Measurements from ENCODE around the gene ACER3. TPM values are rescaled to one million over a fixed set of nuclear protein-coding genes. Genes with fewer than 3 reads are reported as not detected.
"Not testable (repeated sequence)": the region's sequence is repeated elsewhere in the genome, so short reads cannot be mapped to it uniquely, and the experiment has no call there.

Gene ACER3
- total RNA-seq, 1 experiment from 2014 or later: 31.0 TPM

DNA sequence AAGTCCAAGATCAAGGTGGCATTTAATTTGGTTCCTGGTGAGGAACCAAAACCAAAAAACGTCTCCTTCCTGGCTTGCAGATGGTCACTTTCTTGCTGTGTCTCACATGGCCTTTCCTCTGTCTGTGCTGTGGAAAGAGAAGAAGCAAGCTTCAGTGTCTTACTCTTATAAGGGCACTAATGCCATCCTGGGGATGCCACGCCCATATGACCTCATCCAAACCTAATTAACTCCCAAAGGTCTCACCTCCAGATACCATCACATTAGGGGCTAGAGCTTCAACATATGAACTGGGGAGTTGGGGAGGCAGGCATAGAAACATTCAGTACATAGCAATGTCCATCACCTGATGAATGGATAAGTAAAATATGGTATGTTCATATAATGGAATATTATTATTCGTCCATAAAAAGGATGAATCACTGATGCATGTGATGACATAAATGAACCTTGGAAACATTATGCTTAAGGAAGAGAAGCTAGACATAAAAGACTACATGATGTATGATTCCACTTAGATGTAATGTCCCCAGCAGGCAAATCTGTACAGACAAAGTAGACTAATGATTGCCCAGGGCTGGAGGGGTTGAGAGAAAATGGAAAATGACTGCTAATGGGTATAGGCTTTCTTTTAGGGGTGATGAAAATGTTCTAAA, 94.9 kb downstream of the ACER3 start:
- CTCF ChIA-PET: no interaction called here
- Histone ChIP-seq H3K4me1 (ENCODE audit: insufficient read depth, low read length, poor library complexity, severe bottlenecking) (no peaks in the 10 kb centered on the region), H3K9me3 (ENCODE audit: low read depth, low read length, poor library complexity, severe bottlenecking) (no peaks in the 10 kb centered on the region), H3K27ac (ENCODE audit: low read depth, low read length, poor library complexity, severe bottlenecking) (no peak overlapping the region), H3K4me3 (ENCODE audit: low read depth, low read length, poor library complexity, severe bottlenecking) (no peak overlapping the region), H3K36me3 (ENCODE audit: insufficient read depth, low read length, poor library complexity, severe bottlenecking) (no peaks in the 10 kb centered on the region), H3K27me3 (replicated peaks; ENCODE audit: insufficient read depth, low read depth, low read length, poor library complexity) (no peaks in the 10 kb centered on the region)
- BruUV-seq (replicated peaks): no TSS peak
- TF ChIP-seq CTCF (conservative IDR thresholded peaks at IDR 0.05; ENCODE audit: low read depth, low read length) (no peak), EZH2 (IDR thresholded peaks at IDR 0.05; ENCODE audit: borderline replicate concordance, low read depth, low read length, poor library complexity, severe bottlenecking) (no peak)
- DNase-seq (ENCODE audit: low spot score): no peak
- intact Hi-C loops (cut with micrococcal nuclease; ENCODE audit: unreplicated experiment): no loop called here
- POLR2A ChIA-PET (ENCODE audit: low non-redundant PET): no interaction called here

DNA sequence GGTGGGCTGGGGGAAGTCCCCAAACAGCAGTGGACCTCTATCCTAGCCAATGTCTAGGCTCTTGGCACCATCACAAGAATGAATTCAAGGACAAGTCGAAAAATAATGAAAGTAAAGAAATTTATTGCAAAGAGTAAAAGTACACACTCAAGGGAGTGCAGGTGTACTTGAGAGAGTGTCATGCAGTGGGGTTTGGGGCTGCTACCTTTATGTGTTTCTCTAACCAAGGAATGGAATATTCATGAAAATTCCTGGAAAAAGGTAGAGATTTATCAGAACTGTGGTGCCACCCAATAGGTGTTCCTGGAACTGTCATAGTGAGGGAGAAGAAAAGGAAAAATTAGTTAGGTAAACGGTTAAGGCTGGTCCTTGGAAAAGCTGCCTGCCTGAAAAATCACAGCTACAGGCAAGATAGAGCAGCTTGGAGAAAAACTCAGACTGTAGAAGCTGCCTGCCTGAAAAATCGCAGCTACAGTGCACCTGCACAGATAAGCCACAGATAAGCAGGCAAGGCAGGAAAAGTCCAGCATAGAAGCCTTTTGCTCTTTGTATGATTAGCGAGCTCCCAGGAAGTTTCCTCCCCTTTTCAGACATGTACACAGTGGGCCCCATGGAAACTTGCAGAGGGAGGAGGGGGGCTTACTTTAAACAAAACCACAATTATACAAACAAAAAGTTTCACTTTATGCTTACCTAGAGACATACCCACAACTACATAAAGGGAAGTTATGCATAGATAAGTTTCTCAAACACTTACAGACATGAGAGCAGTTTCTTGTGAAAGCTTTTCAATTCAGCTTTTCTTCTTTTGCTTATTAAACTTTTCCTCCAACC, 102.1 kb downstream of the ACER3 start:
- H3K36me3 ChIP-seq (ENCODE audit: insufficient read depth, low read length, poor library complexity, severe bottlenecking): no peaks in the 10 kb centered on the region
- ChIA-PET CTCF (no interaction called here), POLR2A (ENCODE audit: low non-redundant PET) (no interaction called here)
- no peak for DNase-seq (ENCODE audit: low spot score)
- intact Hi-C loops (cut with micrococcal nuclease; ENCODE audit: unreplicated experiment): no loop called here
- H3K27ac ChIP-seq (ENCODE audit: low read depth, low read length, poor library complexity, severe bottlenecking): no peak overlapping the region
- TF ChIP-seq EZH2 (IDR thresholded peaks at IDR 0.05; ENCODE audit: borderline replicate concordance, low read depth, low read length, poor library complexity, severe bottlenecking) (no peak), CTCF (conservative IDR thresholded peaks at IDR 0.05; ENCODE audit: low read depth, low read length) (no peak)
- no TSS peak for BruUV-seq (replicated peaks)
- no peaks in the 10 kb centered on the region for H3K4me1 ChIP-seq (ENCODE audit: insufficient read depth, low read length, poor library complexity, severe bottlenecking)
- no peaks in the 10 kb centered on the region for H3K9me3 ChIP-seq (ENCODE audit: low read depth, low read length, poor library complexity, severe bottlenecking)
- no peaks in the 10 kb centered on the region for H3K27me3 ChIP-seq (replicated peaks; ENCODE audit: insufficient read depth, low read depth, low read length, poor library complexity)
- no peak overlapping the region for H3K4me3 ChIP-seq (ENCODE audit: low read depth, low read length, poor library complexity, severe bottlenecking)

DNA sequence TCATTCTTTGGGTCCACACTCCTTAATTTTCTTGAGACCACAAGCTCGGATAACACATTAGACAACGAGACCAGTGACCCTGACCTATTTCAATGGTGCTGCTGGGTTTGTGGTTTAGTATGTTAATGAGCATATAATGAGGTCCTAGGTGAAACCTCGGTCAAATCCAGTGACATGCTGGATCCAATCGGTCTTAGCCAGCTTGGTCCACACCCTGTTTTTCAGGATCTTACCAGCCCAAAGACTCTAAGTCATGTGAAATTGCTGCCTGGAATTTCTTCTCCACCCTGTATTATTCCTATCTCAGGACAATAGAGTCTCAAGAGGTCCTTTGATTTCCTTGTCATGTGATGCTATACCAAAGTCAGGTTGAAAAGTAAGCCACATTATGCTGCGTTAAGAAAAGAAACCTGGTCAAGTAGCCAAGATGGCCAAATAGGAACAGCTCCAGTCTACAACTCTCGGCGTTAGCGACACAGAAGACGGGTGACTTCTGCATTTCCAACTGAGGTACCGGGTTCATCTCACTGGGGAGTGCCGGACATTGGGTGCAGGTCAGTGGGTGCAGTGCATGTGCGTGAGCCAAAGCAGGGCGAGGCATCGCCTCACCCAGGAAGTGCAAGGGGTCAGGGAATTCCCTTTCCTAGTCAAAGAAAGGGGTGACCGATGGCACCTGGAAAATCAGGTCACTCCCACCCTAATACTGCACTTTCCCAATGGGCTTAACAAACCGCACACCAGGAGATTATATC, 102.9 kb downstream of the ACER3 start:
- POLR2A ChIA-PET (ENCODE audit: low non-redundant PET); H3K27ac ChIP-seq (ENCODE audit: low read depth, low read length, poor library complexity, severe bottlenecking); H3K4me3 ChIP-seq (ENCODE audit: low read depth, low read length, poor library complexity, severe bottlenecking); H3K36me3 ChIP-seq (ENCODE audit: insufficient read depth, low read length, poor library complexity, severe bottlenecking); H3K9me3 ChIP-seq (ENCODE audit: low read depth, low read length, poor library complexity, severe bottlenecking); CTCF ChIA-PET; intact Hi-C loops (cut with micrococcal nuclease; ENCODE audit: unreplicated experiment); H3K27me3 ChIP-seq (replicated peaks; ENCODE audit: insufficient read depth, low read depth, low read length, poor library complexity); BruUV-seq (replicated peaks); H3K4me1 ChIP-seq (ENCODE audit: insufficient read depth, low read length, poor library complexity, severe bottlenecking); DNase-seq (ENCODE audit: low spot score): not testable (repeated sequence)
